Astrocyte of the hippocampus (primary cell): ENCODE results near the gene LCK.

ENCODE experiments used
- DNase-seq: peaks from one replicate; pipeline ENCODE4 v3.0.0; 2011; ENCODE audit warnings: low read depth, low spot score

LCK gene

GRCh38 chr1:32318127-32318869, 67.2 kb downstream of the LCK start:
- DNase-seq = no peak

GRCh38 chr1:32321712-32322291, 70.7 kb downstream of the LCK start:
- DNase-seq = no peak

GRCh38 chr1:32327204-32327603, 76.1 kb downstream of the LCK start:
- no peak for DNase-seq

GRCh38 chr1:32329931-32330466, 78.9 kb downstream of the LCK start:
- DNase-seq = no peak

GRCh38 chr1:32330558-32331151, 79.6 kb downstream of the LCK start:
- DNase-seq = no peak

- DNase-seq = no peak
These were observed 80.5 kb downstream of the LCK start for GRCh38 chr1:32331549-32331948.

GRCh38 chr1:32332290-32333079, 81.4 kb downstream of the LCK start:
- DNase-seq = no peak

- DNase-seq = no peak
These were observed 82.3 kb downstream of the LCK start for GRCh38 chr1:32333251-32333963.

GRCh38 chr1:32334274-32334861, 83.3 kb downstream of the LCK start:
- DNase-seq = no peak

- DNase-seq = peak; percentile 81
These were observed 83.9 kb downstream of the LCK start for GRCh38 chr1:32334864-32335534.

GRCh38 chr1:32335535-32335789, 84.4 kb downstream of the LCK start:
- no peak for DNase-seq
